Mammary epithelial cell (primary cell): ENCODE measurements around the gene BRD4.

Experiments
- CTCF ChIP-seq, 2 donors: IDR thresholded peaks in 1 of 2; conservative IDR thresholded peaks in 1 of 2; 2 replicates each; pipeline ENCODE4 v1.5.1; 2011 to 2012; ENCODE audit warnings: inconsistent platforms in 2 of 2, low read length in 2 of 2, mild to moderate bottlenecking in 2 of 2, control low read depth in 1 of 2, low read depth in 1 of 2; ENCODE audit not compliant: insufficient read depth in 1 of 2; ENCODE audit errors: extremely low read depth in 1 of 2
- EZH2 ChIP-seq: IDR thresholded peaks from 2 replicates; pipeline ENCODE4 v1.6.1; 2012; ENCODE audit warnings: low read length, inconsistent platforms, borderline replicate concordance

GRCh38 chr19:15297416-15298224 lies 34.7 kb downstream of the BRD4 start:
- peak in 1 of 2 donors; percentile 44 for TF ChIP-seq CTCF (conservative IDR thresholded peaks at IDR 0.05 in 1 of 2, IDR thresholded peaks at IDR 0.05 in 1 of 2; ENCODE audit: extremely low read depth in 1 of 2, insufficient read depth in 1 of 2, low read depth in 1 of 2, low read length in 2 of 2)
- TF ChIP-seq EZH2 = no peak
